ENCODE measurements around the gene SUSD2.

DNA sequence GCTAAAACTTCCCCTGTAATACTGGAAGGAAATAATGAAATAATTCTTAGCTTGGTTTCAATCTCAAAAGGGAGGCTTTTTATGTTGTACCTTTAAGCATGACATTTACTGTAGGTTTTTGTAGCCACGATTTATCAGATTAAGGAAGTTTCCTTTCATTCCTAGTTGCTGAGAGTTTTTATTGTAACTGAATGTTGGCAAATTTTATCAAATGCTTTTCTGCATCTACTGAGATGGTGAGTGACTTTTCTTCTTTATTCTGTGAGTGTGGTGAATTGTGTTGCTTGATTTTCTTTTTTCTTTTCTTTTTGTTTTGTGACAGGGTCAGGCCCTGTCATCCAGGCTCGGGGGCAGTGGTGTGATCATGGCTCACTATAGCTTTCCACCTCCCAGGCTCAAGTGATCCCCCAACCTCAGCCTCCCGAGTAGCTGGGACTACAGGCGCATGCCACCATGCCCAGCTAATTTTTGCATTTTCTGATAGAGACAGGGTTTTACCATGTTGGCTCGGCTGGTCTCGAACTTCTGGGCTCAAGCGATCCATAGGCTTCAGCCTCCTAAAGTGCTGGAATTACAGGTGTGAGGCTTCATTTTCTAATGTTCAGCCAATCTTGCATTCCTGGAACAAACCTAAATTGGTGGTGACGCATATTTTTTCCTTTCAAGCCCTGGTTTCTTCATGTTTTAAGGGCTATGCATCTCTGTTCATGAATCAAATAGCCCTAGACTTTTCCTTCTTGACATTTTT, 26.2 kb downstream of the SUSD2 start:
- TF ChIP-seq POLR2A (IDR thresholded peaks at IDR 0.05) = no peak
- TF ChIP-seq, protein P1, sequence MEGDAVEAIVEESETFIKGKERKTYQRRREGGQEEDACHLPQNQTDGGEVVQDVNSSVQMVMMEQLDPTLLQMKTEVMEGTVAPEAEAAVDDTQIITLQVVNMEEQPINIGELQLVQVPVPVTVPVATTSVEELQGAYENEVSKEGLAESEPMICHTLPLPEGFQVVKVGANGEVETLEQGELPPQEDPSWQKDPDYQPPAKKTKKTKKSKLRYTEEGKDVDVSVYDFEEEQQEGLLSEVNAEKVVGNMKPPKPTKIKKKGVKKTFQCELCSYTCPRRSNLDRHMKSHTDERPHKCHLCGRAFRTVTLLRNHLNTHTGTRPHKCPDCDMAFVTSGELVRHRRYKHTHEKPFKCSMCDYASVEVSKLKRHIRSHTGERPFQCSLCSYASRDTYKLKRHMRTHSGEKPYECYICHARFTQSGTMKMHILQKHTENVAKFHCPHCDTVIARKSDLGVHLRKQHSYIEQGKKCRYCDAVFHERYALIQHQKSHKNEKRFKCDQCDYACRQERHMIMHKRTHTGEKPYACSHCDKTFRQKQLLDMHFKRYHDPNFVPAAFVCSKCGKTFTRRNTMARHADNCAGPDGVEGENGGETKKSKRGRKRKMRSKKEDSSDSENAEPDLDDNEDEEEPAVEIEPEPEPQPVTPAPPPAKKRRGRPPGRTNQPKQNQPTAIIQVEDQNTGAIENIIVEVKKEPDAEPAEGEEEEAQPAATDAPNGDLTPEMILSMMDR (IDR thresholded peaks at IDR 0.05) = no peak

Measured in Peyer's patch (tissue), 4 donors.